GM23338 (cell line): ENCODE results near the gene NR3C1. TPM values are rescaled to one million over a fixed set of nuclear protein-coding genes. Genes with fewer than 3 reads are reported as not detected.
"Not testable (repeated sequence)": the region's sequence is repeated elsewhere in the genome, so short reads cannot be mapped to it uniquely, and the experiment has no call there.

Source experiments
- ATAC-seq: fragments of 200-7000 bp; cut with Tn5 transposase; 3 replicates; pipeline ENCODE4 v1.9.1; 2020
- DNase-seq: peaks from one replicate; pipeline ENCODE4 v3.0.0-alpha.2; 2015; ENCODE audit warnings: low spot score
- H2AFZ ChIP-seq: fragments of 200-600 bp; sonication (generic); 2 replicates; pipeline ENCODE4 v1.8.0; 2016; ENCODE audit warnings: antibody characterized with exemption, mild to moderate bottlenecking, moderate library complexity
- H3F3A ChIP-seq: fragments of 200-600 bp; sonication (generic); replicated peaks from 2 replicates; pipeline ENCODE4 v1.8.0; 2017; ENCODE audit warnings: antibody characterized with exemption, mixed run types, low read depth
- H3K27ac ChIP-seq: fragments of 200-600 bp; sonication (generic); 2 replicates; pipeline ENCODE4 v1.6.1; 2016; ENCODE audit warnings: low read depth
- H3K27me3 ChIP-seq: fragments of 200-600 bp; sonication (generic); 2 replicates; pipeline ENCODE4 v1.8.0; 2016; ENCODE audit warnings: mild to moderate bottlenecking, mixed run types, moderate library complexity; ENCODE audit not compliant: insufficient read depth
- H3K36me3 ChIP-seq: fragments of 200-600 bp; sonication (generic); 2 replicates; pipeline ENCODE4 v1.8.0; 2016; ENCODE audit warnings: mild to moderate bottlenecking; ENCODE audit not compliant: insufficient read depth
- H3K4me1 ChIP-seq: fragments of 200-600 bp; sonication (generic); 2 replicates; pipeline ENCODE4 v1.8.0; 2016; ENCODE audit warnings: mild to moderate bottlenecking, moderate library complexity; ENCODE audit not compliant: insufficient read depth
- H3K4me2 ChIP-seq: fragments of 200-600 bp; sonication (generic); 2 replicates; pipeline ENCODE4 v1.7.1; 2017; ENCODE audit warnings: mixed run types
- H3K4me3 ChIP-seq: fragments of 200-600 bp; sonication (generic); 2 replicates; pipeline ENCODE4 v1.6.1; 2016; ENCODE audit warnings: mixed run types
- H3K79me2 ChIP-seq: fragments of 200-600 bp; sonication (generic); replicated peaks from 2 replicates; pipeline ENCODE4 v1.8.0; 2017; ENCODE audit warnings: mild to moderate bottlenecking; ENCODE audit not compliant: insufficient read depth
- H3K9me2 ChIP-seq: fragments of 200-600 bp; sonication (generic); 2 replicates; pipeline ENCODE4 v1.8.0; 2017; ENCODE audit not compliant: insufficient read depth
- H4K20me1 ChIP-seq: fragments of 200-600 bp; sonication (generic); replicated peaks from 2 replicates; pipeline ENCODE4 v1.8.0; 2017; ENCODE audit warnings: mild to moderate bottlenecking; ENCODE audit not compliant: insufficient read depth
- H3K27ac Mint-ChIP-seq: 2 replicates; pipeline ENCODE4 v1.8.0; 2020; ENCODE audit warnings: inconsistent platforms, mild to moderate bottlenecking, moderate library complexity, mixed read lengths
- H3K27me3 Mint-ChIP-seq: 3 replicates; pipeline ENCODE4 v1.8.0; 2022; ENCODE audit warnings: low read depth, mild to moderate bottlenecking, moderate library complexity, mixed read lengths, inconsistent platforms; ENCODE audit not compliant: insufficient read depth, poor library complexity
- H3K36me3 Mint-ChIP-seq: 3 replicates; pipeline ENCODE4 v1.8.0; 2021; ENCODE audit warnings: low read depth, mild to moderate bottlenecking, inconsistent platforms, moderate library complexity, mixed read lengths
- H3K4me1 Mint-ChIP-seq: 3 replicates; pipeline ENCODE4 v1.8.0; 2020; ENCODE audit warnings: mild to moderate bottlenecking, inconsistent platforms, mixed read lengths
- H3K4me3 Mint-ChIP-seq: 3 replicates; pipeline ENCODE4 v1.8.0; 2021; ENCODE audit warnings: moderate library complexity, mild to moderate bottlenecking, inconsistent platforms, mixed read lengths
- H3K9me3 Mint-ChIP-seq: 3 replicates; pipeline ENCODE4 v1.8.0; 2020; ENCODE audit warnings: moderate library complexity, mild to moderate bottlenecking, inconsistent platforms, mixed read lengths
- CREB1 ChIP-seq: fragments of 250-450 bp; sonication (Bioruptor Pico); IDR thresholded peaks from 2 replicates; pipeline ENCODE4 v1.5.0; 2020; ENCODE audit warnings: low read depth, mild to moderate bottlenecking, moderate library complexity
- CTCF ChIP-seq, 2 experiments: fragments of 200-600 bp in 1 of 2; sonication (generic) in 1 of 2; conservative IDR thresholded peaks; 2 replicates each; pipeline versions ENCODE4 v1.5.1 to v1.6.1; 2016 to 2017; ENCODE audit warnings: antibody characterized with exemption in 2 of 2, low read depth in 2 of 2, mild to moderate bottlenecking in 2 of 2, moderate library complexity in 1 of 2
- ETS1 ChIP-seq: IDR thresholded peaks from 2 replicates; pipeline ENCODE4 v1.6.1; 2016; ENCODE audit warnings: antibody characterized with exemption
- JUNB ChIP-seq: IDR thresholded peaks from one replicate; pipeline ENCODE4 v1.6.1; 2016; ENCODE audit warnings: antibody characterized with exemption; ENCODE audit not compliant: unreplicated experiment
- NANOG ChIP-seq: IDR thresholded peaks from 2 replicates; pipeline ENCODE4 v1.6.1; 2016; ENCODE audit warnings: antibody characterized with exemption, borderline replicate concordance
- POLR2AphosphoS5 ChIP-seq: IDR thresholded peaks from 2 replicates; pipeline ENCODE4 v1.6.1; 2016; ENCODE audit warnings: antibody characterized with exemption, low read depth
- STAT1 ChIP-seq: IDR thresholded peaks from one replicate; pipeline ENCODE4 v1.6.1; 2016; ENCODE audit warnings: antibody characterized with exemption; ENCODE audit not compliant: unreplicated experiment
- ZNF114 ChIP-seq: fragments of 250-450 bp; sonication (Bioruptor Pico); IDR thresholded peaks from 2 replicates; pipeline ENCODE4 v1.5.0; 2020; ENCODE audit warnings: mild to moderate bottlenecking, moderate library complexity
- ZNF462 ChIP-seq: fragments of 250-450 bp; sonication (Bioruptor Pico); IDR thresholded peaks from 2 replicates; pipeline ENCODE4 v1.5.0; 2020; ENCODE audit warnings: mild to moderate bottlenecking, moderate library complexity
- polyA plus RNA-seq: library from polyadenylated mRNA; unstranded; fragments of >200 nt; fragmentation: Nextera tagmentation; extraction: Ambion mirVana; gene quantifications from 2 replicates; pipeline ENCODE4 v1.2.1, GENCODE V29; 2016
- total RNA-seq: library from RNA; depleted of rRNA; stranded (reverse); fragments of >200 nt; shearing (Covaris generic); gene quantifications from 2 replicates; pipeline ENCODE4 v1.2.3, GENCODE V29; 2014

NR3C1 gene
- total and polyA plus RNA-seq, 2 experiments from 2014 or later: 1.2 to 4.6 TPM

GRCh38 chr5:143334903-143335302, 68.6 kb downstream of the NR3C1 start:
- Histone ChIP-seq H3K79me2 (no peaks in the 10 kb centered on the region), H4K20me1 (no peaks in the 10 kb centered on the region), H3K4me2 (no peak overlapping the region), H3K27me3 (no peaks in the 10 kb centered on the region), H3K4me1 (0 out of 2 replicates have a peak, but pooled peaks cover 3% of the 10 kb centered on the region), H3K27ac (no peak overlapping the region), H3K36me3 (no peaks in the 10 kb centered on the region), H3K4me3 (no peak overlapping the region), H2AFZ (no peak overlapping the region), H3K9me2 (no peaks in the 10 kb centered on the region), H3F3A (no peaks in the 10 kb centered on the region)
- Mint-ChIP-seq H3K27ac (no peak overlapping the region), H3K27me3 (no peaks in the 10 kb centered on the region), H3K36me3 (no peaks in the 10 kb centered on the region), H3K4me1 (peaks cover 4% of the 10 kb centered on the region), H3K9me3 (no peaks in the 10 kb centered on the region), H3K4me3 (no peak overlapping the region)
- DNase-seq (no peak), ATAC-seq (no peak)
- TF ChIP-seq ETS1 (no peak), NANOG (no peak)

DNA sequence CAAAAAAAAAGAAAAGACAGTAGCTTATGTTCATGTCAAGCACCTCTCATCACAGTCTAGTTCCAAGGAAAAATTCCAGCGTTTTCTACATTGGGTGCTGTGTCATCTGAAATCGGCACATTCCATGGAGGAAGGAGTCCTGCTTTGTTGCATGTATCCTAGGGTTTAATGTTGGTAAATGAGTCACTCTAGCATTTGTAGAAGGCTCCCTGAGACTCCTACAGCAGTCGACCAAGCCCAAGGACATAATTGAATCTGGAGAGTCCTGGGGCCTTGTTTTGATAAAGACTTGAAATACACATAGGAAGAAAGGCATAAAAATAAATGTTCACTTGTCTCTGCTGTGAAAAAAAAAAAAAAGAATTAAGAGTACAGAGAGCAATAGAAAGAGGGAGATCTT, 69.1 kb downstream of the NR3C1 start:
- H3K27ac Mint-ChIP-seq: not testable (repeated sequence)

GRCh38 chr5:143331956-143332355, 71.5 kb downstream of the NR3C1 start:
- H3F3A ChIP-seq: no peaks in the 10 kb centered on the region
- no peaks in the 10 kb centered on the region for H3K4me1 ChIP-seq
- H3K27me3 ChIP-seq: no peaks in the 10 kb centered on the region
- H2AFZ ChIP-seq: no peak overlapping the region
- DNase-seq: no peak
- ATAC-seq: no peak
- H3K9me2 ChIP-seq: no peaks in the 10 kb centered on the region
- no peaks in the 10 kb centered on the region for H3K27me3 Mint-ChIP-seq
- no peak overlapping the region for H3K4me2 ChIP-seq
- H3K79me2 ChIP-seq: no peaks in the 10 kb centered on the region
- no peak overlapping the region for H3K27ac Mint-ChIP-seq
- H3K36me3 Mint-ChIP-seq: peaks cover 17% of the 10 kb centered on the region
- no peaks in the 10 kb centered on the region for H3K4me1 Mint-ChIP-seq
- no peak overlapping the region for H3K27ac ChIP-seq
- H3K4me3 Mint-ChIP-seq: no peak overlapping the region
- peaks cover 13% of the 10 kb centered on the region for H3K9me3 Mint-ChIP-seq
- H4K20me1 ChIP-seq: no peaks in the 10 kb centered on the region
- no peaks in the 10 kb centered on the region for H3K36me3 ChIP-seq
- no peak overlapping the region for H3K4me3 ChIP-seq
- TF ChIP-seq POLR2AphosphoS5 (no peak), STAT1 (no peak), JUNB (no peak), ZNF114 (CRISPR knock-in tag) (no peak), CTCF (conservative IDR thresholded peaks at IDR 0.05; ENCODE audit: low read depth in 2 of 2) (no peak), CREB1 (CRISPR knock-in tag) (no peak), NANOG (no peak), ZNF462 (CRISPR knock-in tag) (no peak)

More for the DNA sequence above, 69.1 kb downstream of the NR3C1 start:
- not testable (repeated sequence) for H3K4me3 ChIP-seq, H3K79me2 ChIP-seq, H3K27me3 ChIP-seq, H3K4me1 ChIP-seq, DNase-seq, H3K27ac ChIP-seq, H3K4me1 Mint-ChIP-seq, H2AFZ ChIP-seq, H3K36me3 Mint-ChIP-seq, ATAC-seq, H3F3A ChIP-seq, H3K27me3 Mint-ChIP-seq, H3K4me2 ChIP-seq, H3K4me3 Mint-ChIP-seq, H3K36me3 ChIP-seq, H4K20me1 ChIP-seq, H3K9me2 ChIP-seq, H3K9me3 Mint-ChIP-seq
